B cell (primary cell): Measurements from ENCODE around the gene TRIM50. TPM values are rescaled to one million over a fixed set of nuclear protein-coding genes. Genes with fewer than 3 reads are reported as not detected.

Experiments used
- ATAC-seq: fragments of 200-7000 bp; cut with Tn5 transposase; one replicate; pipeline ENCODE4 v1.10.0; 2021; ENCODE audit warnings: low read depth, mild to moderate bottlenecking, moderate number of reproducible peaks, moderate library complexity
- CTCF ChIA-PET: fragments of 350-600 bp; sonication (Branson Sonifier 250); formaldehyde crosslinking; loops from one replicate; lab custom pipeline; 2021; ENCODE audit warnings: antibody characterized with exemption, inconsistent platforms; lab: Charles Lee
- POLR2A ChIA-PET: fragments of 350-600 bp; sonication (Branson Sonifier 250); formaldehyde crosslinking; loops from one replicate; lab custom pipeline; 2021; ENCODE audit warnings: antibody characterized with exemption; lab: Charles Lee
- DNase-seq: peaks from one replicate; pipeline ENCODE4 v3.0.0; 2013
- H2AFZ ChIP-seq: 2 replicates; pipeline ENCODE4 v1.6.1; 2012; ENCODE audit warnings: mild to moderate bottlenecking, low read depth, low read length; ENCODE audit not compliant: insufficient read depth, poor library complexity, severe bottlenecking
- H3K27ac ChIP-seq, 2 donors: 1 replicate in 1 of 2; 2 replicates in 1 of 2; pipeline ENCODE4 v1.5.1; 2012 to 2013; ENCODE audit warnings: low read length in 2 of 2, mild to moderate bottlenecking in 2 of 2, moderate library complexity in 1 of 2
- H3K27me3 ChIP-seq, 4 experiments: fragments of 200-600 bp in 1 of 4; sonication (generic) in 1 of 4; replicated peaks in 1 of 4; 1 replicate in 2 of 4; 2 replicates in 2 of 4; pipeline versions ENCODE4 v1.6.1 to v1.7.0; 2013 to 2016; ENCODE audit warnings: low read length in 3 of 4, mild to moderate bottlenecking in 2 of 4, mixed read lengths in 1 of 4, moderate library complexity in 1 of 4; ENCODE audit not compliant: insufficient read depth in 4 of 4, control insufficient read depth in 3 of 4; ENCODE audit errors: control extremely low read depth in 1 of 4
- H3K36me3 ChIP-seq, 2 experiments: replicated peaks in 1 of 2; 1 replicate in 1 of 2; 2 replicates in 1 of 2; pipeline versions ENCODE4 v1.6.1 to v1.7.1; 2013; ENCODE audit warnings: low read length in 1 of 2; ENCODE audit not compliant: insufficient read depth in 2 of 2, control insufficient read depth in 1 of 2; ENCODE audit errors: control extremely low read depth in 1 of 2, extremely low read depth in 1 of 2
- H3K4me1 ChIP-seq, 2 donors: fragments of 200-600 bp in 1 of 2; sonication (generic) in 1 of 2; 1 replicate in 1 of 2; 2 replicates in 1 of 2; pipeline versions ENCODE4 v1.5.1 to v1.6.1; 2013 to 2017; ENCODE audit warnings: low read length in 2 of 2; ENCODE audit not compliant: control insufficient read depth in 2 of 2, insufficient read depth in 2 of 2
- H3K4me2 ChIP-seq: replicated peaks from 2 replicates; pipeline ENCODE3; 2012; ENCODE audit warnings: mild to moderate bottlenecking, low read depth, low read length; ENCODE audit not compliant: poor library complexity, severe bottlenecking
- H3K4me3 ChIP-seq, 5 experiments: fragments of 200-600 bp in 1 of 5; sonication (generic) in 1 of 5; 1 replicate in 3 of 5; 2 replicates in 2 of 5; pipeline versions ENCODE4 v1.5.1 to v1.7.0; 2011 to 2016; ENCODE audit warnings: low read length in 4 of 5, mild to moderate bottlenecking in 4 of 5, low read depth in 2 of 5, control low read depth in 1 of 5, moderate library complexity in 1 of 5; ENCODE audit not compliant: insufficient read depth in 1 of 5; ENCODE audit errors: control extremely low read depth in 1 of 5, extremely low read depth in 1 of 5
- H3K79me2 ChIP-seq: fragments of 200-600 bp; sonication (generic); one replicate; pipeline ENCODE4 v1.6.0; 2016; ENCODE audit warnings: low read length; ENCODE audit not compliant: control insufficient read depth, insufficient read depth
- H3K9ac ChIP-seq: fragments of 200-600 bp; sonication (generic); 2 replicates; pipeline ENCODE4 v1.6.1; 2017; ENCODE audit warnings: mild to moderate bottlenecking, low read length, moderate library complexity
- H3K9me3 ChIP-seq, 3 donors: one replicate each; pipeline versions ENCODE4 v1.6.1 to v1.7.1; 2013; ENCODE audit warnings: low read length in 2 of 3; ENCODE audit not compliant: control insufficient read depth in 2 of 3, insufficient read depth in 1 of 3; ENCODE audit errors: control extremely low read depth in 1 of 3
- H4K20me1 ChIP-seq: 2 replicates; pipeline ENCODE4 v1.6.0; 2012; ENCODE audit warnings: mild to moderate bottlenecking, low read length; ENCODE audit not compliant: insufficient read depth, control insufficient read depth, poor library complexity, severe bottlenecking
- H3K27ac Mint-ChIP-seq: one replicate; pipeline ENCODE4 v1.8.0; 2021; ENCODE audit warnings: mixed read lengths
- H3K27me3 Mint-ChIP-seq: one replicate; pipeline ENCODE4 v1.8.0; 2021; ENCODE audit warnings: mixed read lengths
- H3K4me1 Mint-ChIP-seq: one replicate; pipeline ENCODE4 v1.8.0; 2021; ENCODE audit warnings: mixed read lengths
- H3K4me3 Mint-ChIP-seq: one replicate; pipeline ENCODE4 v1.8.0; 2021; ENCODE audit warnings: mixed read lengths
- H3K9me3 Mint-ChIP-seq: one replicate; pipeline ENCODE4 v1.8.0; 2022; ENCODE audit warnings: mixed read lengths; ENCODE audit not compliant: insufficient read depth
- CTCF ChIP-seq: fragments of 200-600 bp; IDR thresholded peaks from one replicate; pipeline ENCODE4 v1.8.0; 2022; ENCODE audit warnings: antibody characterized with exemption, mild to moderate bottlenecking
- EZH2 ChIP-seq: IDR thresholded peaks from 2 replicates; pipeline ENCODE4 v1.6.1; 2012; ENCODE audit warnings: borderline replicate concordance, low read depth, mild to moderate bottlenecking, moderate library complexity, low read length; ENCODE audit not compliant: insufficient read depth, poor library complexity, severe bottlenecking
- WGBS: methylation state at CpG from one replicate; pipeline ENCODE4 v1.1.5; 2013; ENCODE audit warnings: missing lambda C conversion rate; ENCODE audit not compliant: insufficient coverage; 5-methylcytosine and 5-hydroxymethylcytosine counted together
- intact Hi-C: fragments of 100-400 bp; cut with micrococcal nuclease; formaldehyde crosslinking; loops from one replicate; pipeline ENCODE4 v1.10.0; 2022
- polyA plus RNA-seq: library from polyadenylated mRNA; depleted of rRNA; stranded (reverse); fragments of >200 nt; gene quantifications from 2 replicates; pipeline ENCODE4 v1.2.3, GENCODE V29; 2012
- total RNA-seq, 2 donors: library from RNA; stranded (reverse); fragments of 120-200 nt in 1 of 2; gene quantifications; 1 replicate in 1 of 2; 2 replicates in 1 of 2; pipeline versions ENCODE4 v1.2.3 to v1.2.4, GENCODE V29; 2013 to 2022

TRIM50 gene
- total and polyA plus RNA-seq, 2 donors (not counting 1 experiment from before 2014, with no cell fraction given), result not detected

GRCh38 chr7:73354821-73355220 lies 26.9 kb upstream of the TRIM50 start:
- Histone ChIP-seq H3K9me3 (peaks cover 0 to 6% (median 0%) of the 10 kb centered on the region in 3 donors), H3K9ac (no peak overlapping the region), H3K4me1 (peaks cover 0 to 8% of the 10 kb centered on the region in 2 donors), H4K20me1 (no peaks in the 10 kb centered on the region), H3K27ac (no peak overlapping the region), H3K79me2 (no peaks in the 10 kb centered on the region), H3K36me3 (no peaks in the 10 kb centered on the region), H3K4me2 (no peak overlapping the region), H3K4me3 (no peak overlapping the region), H2AFZ (no peak overlapping the region), H3K27me3 (peaks cover 0 to 11% (median 2%) of the 10 kb centered on the region in 4 experiments)
- WGBS, result 93% methylated on average over 12 of the region's 17 CpGs
- H3K4me1 Mint-ChIP-seq, result peaks cover 7% of the 10 kb centered on the region
- ChIA-PET CTCF (no interaction called here), POLR2A (no interaction called here)
- H3K9me3 Mint-ChIP-seq, result peaks cover 4% of the 10 kb centered on the region
- DNase-seq, result no peak
- H3K27ac Mint-ChIP-seq, result no peak overlapping the region
- H3K27me3 Mint-ChIP-seq, result peaks cover 5% of the 10 kb centered on the region
- intact Hi-C loops, result no loop called here
- TF ChIP-seq EZH2 (no peak), CTCF (no peak)
- no peak overlapping the region for H3K4me3 Mint-ChIP-seq
- no peak for ATAC-seq

GRCh38 chr7:73354196-73354595 lies 26.3 kb upstream of the TRIM50 start:
- peaks cover 0 to 8% of the 10 kb centered on the region in 2 donors for H3K4me1 ChIP-seq
- Mint-ChIP-seq H3K4me3 (no peak overlapping the region), H3K4me1 (peaks cover 7% of the 10 kb centered on the region), H3K9me3 (peaks cover 4% of the 10 kb centered on the region), H3K27me3 (peaks cover under 1% of the 10 kb centered on the region), H3K27ac (no peak overlapping the region)
- H3K36me3 ChIP-seq, result no peaks in the 10 kb centered on the region
- H3K9ac ChIP-seq, result no peak overlapping the region
- CTCF ChIA-PET, result no interaction called here
- WGBS, result 94% methylated on average over 9 of the region's 9 CpGs
- TF ChIP-seq CTCF (no peak), EZH2 (no peak)
- H3K4me3 ChIP-seq, result no peak overlapping the region
- H3K27ac ChIP-seq, result no peak overlapping the region
- intact Hi-C loops, result no loop called here
- no peak overlapping the region for H2AFZ ChIP-seq
- peaks cover 0 to 11% (median 2%) of the 10 kb centered on the region in 4 experiments for H3K27me3 ChIP-seq
- no peak for ATAC-seq
- peaks cover 0 to 4% (median 0%) of the 10 kb centered on the region in 3 donors for H3K9me3 ChIP-seq
- H3K4me2 ChIP-seq, result no peak overlapping the region
- POLR2A ChIA-PET, result no interaction called here
- DNase-seq, result no peak
- no peaks in the 10 kb centered on the region for H3K79me2 ChIP-seq
- H4K20me1 ChIP-seq, result no peaks in the 10 kb centered on the region
